GM21619 (cell line): ENCODE measurements around the gene ZNF772.
"Not testable (repeated sequence)": the region's sequence is repeated elsewhere in the genome, so short reads cannot be mapped to it uniquely, and the experiment has no call there.

Source experiments
- ATAC-seq: cut with Tn5 transposase; IDR thresholded peaks from one replicate; pipeline ENCODE4 v1.9.1; 2021; ENCODE audit not compliant: unreplicated experiment

Gene ZNF772

DNA sequence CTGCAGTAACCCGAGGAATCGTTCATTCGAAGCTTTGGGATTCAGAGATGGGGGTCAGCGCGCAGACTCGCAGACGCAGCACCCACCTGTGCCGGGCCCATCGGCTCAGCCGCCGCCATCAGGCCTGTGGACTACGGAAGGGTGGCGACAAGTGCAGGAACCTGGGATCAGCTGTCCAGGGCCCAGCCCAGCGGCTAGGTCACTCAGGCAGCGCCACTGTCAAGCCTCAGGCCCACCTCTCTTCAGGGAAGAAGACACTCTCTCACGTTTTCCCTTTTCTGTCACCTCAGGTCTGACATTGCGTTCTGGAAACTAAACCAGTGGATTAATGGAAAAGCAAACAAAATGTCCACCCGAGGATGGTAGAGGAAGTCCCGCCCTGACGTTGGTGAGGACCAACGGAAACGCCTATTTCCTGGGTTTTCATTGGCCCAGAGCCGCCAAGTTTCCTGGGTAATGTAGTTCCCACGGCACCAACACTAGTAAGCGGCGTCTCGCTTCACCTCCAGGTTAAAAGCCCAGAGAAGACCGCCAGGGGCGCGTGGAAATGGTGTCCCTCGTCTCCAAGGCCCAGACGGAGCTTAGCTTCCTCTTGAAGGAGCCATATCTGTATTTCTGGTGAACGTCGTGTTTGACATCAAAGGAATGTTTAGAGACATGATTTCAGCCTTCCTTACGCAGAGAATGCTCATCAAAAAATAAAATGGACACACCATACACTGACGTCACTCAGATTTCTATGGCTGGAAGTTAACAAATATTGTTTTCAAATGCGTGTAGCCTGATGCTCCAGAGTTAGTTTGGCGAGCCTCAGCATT lies at the start of gene ZNF772:
Gene ZNF772 (minus strand): TSS at position 376 of the 818 bp plus-strand sequence. CDS start 257 bp downstream, at position 119.
- ATAC-seq = peak; percentile 98

DNA sequence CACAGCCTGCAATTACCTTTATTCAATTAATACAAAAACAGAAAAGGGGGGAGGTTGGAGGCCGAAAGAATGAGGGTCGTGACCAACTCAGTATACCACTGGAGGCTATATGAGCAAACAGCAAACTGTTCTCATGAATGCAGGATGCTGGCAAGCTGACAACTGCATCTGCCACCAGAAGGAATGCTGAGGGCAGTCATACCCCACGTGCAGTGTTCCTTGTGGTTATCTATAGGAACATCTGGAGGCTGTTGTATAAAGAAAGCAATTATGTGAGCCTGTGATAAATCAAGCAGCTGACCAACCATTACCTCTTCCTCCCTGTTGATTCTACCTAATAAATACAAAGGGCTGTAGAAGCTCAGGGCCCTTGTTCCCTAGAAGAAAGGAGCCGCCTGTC lies 40.7 kb upstream of the ZNF772 start:
- ATAC-seq = not testable (repeated sequence)

- ATAC-seq = no peak
Measured at GRCh38 chr19:57515255-57515654, 37.9 kb upstream of the ZNF772 start.

DNA sequence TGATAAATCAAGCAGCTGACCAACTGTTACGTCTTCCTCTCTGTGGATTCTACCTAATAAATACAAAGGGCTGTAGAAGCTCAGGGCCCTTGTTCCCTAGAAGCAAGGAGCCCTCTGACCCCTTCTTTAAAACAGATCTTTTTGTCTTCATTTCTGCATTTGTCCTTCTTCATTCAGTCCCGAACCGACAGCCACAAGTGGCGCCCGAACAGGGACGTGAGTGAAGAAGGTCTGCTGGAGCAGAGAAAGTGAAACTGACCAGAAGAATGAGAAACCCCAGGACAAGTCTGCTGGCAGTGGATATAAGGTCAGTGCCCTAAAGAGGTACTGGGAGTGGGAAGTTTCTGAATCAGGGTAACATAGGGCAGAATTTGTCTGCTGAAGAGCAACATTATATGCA lies 35.5 kb upstream of the ZNF772 start:
- no peak for ATAC-seq

- no peak for ATAC-seq
Measured at GRCh38 chr19:57511484-57511883, 34.1 kb upstream of the ZNF772 start.

DNA sequence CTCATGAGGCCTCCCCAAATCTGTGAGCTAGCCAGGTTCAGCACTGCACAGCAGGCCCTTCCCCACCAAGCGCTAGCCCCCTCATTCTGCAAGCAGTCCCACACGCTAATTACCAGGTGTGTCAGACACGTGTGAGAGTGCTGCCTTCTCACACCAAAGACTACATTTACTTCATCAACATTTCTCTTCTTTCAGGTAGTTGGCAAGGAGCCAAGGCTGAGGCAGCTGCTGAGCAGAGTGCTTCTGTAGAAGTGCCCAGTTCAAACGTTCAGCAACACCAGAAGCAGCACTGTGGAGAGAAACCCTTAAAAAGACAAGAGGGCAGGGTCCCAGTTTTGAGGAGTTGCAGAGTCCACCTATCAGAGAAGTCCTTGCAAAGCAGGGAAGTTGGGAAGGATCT lies 28.8 kb upstream of the ZNF772 start:
- ATAC-seq = no peak

DNA sequence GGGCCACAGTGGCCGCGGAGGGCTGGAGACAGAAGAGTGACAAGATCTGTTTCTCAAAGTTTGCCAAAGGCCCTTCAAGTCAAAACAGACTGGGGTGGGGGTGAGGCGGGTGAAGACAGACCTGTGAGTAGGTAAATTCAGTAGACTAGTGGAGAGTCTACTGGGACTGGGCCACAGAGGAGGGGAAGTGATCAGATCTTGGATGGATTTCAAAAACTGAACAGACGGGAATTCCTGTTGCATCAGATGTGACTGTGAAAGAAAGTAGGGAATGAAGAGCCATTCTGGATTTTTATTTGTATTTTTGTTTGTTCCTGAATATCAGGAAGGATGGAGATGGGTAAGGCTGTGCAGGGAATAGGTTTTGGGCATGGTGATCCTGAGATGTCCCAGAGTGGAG lies 23.0 kb upstream of the ZNF772 start:
- not testable (repeated sequence) for ATAC-seq

DNA sequence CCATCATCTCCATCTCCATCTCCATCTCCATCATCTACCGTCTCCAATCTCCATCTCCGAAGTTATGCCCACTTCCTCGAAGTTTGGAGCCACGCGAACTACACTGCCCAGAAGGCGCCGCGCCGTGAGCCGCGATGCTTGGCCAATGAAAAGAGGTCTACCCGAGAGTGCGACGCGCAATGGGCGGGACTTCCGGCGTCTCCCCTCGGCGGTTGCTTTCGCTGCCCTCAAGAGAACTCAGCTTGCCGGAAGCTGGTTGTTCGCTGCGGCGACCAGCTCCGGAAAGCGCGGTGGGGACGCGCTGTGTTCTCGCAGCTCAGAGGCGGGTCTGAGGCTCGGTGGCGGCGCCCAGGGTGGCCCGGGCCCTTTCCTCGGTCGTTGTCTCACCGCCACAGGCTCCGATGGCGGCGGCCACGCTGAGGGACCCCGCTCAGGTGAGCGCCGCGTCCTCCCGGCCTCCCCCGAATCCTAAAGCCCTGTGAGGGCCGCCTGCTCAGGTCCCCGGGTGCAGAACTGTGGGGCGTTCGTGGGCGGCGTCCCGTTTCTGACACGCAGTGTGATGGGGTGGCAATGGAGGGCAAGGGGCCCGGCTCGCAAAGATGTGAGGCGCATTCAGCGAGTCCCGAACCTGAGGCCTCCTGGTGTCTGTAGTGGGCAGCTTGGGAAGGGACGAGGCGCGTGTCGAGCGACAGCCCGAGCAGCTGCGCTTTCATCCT lies 22.5 kb upstream of the ZNF772 start, which contains the start of gene ZNF773:
Gene ZNF773 (plus strand): TSS at position 259 of the 716 bp plus-strand sequence. CDS start 143 bp downstream, at position 402.
- peak; percentile 97 for ATAC-seq

DNA sequence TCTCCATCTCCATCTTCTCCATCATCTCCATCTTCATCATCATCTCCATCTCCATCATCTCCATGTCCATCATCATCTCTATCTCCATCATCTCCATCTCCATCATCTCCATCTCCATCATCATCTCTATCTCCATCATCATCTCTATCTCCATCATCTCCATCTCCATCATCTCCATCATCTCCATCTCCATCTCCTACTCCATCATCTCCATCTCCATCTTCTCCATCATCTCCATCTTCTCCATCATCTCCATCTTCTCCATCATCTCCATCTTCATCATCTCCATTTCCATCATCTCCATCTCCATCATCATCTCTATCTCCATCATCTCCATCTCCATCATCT lies 21.9 kb upstream of the ZNF772 start:
- ATAC-seq = not testable (repeated sequence)

DNA sequence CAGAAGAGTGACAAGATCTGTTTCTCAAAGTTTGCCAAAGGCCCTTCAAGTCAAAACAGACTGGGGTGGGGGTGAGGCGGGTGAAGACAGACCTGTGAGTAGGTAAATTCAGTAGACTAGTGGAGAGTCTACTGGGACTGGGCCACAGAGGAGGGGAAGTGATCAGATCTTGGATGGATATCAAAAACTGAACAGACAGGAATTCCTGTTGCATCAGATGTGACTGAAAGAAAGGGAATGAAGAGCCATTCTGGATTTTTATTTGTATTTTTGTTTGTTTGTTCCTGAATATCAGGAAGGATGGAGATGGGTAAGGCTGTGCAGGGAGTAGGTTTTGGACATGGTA lies 10.9 kb upstream of the ZNF772 start:
- ATAC-seq = not testable (repeated sequence)

GRCh38 chr19:57487477-57488298 lies 10.3 kb upstream of the ZNF772 start, which contains the start of gene ZNF419:
TSS of gene ZNF419 (plus strand) at chr19:57487750. CDS start at chr19:57487951, 201 bp downstream.
- ATAC-seq = peak; percentile 96

- ATAC-seq = no peak
Measured at GRCh38 chr19:57473646-57474045, 3.7 kb downstream of the ZNF772 start.

DNA sequence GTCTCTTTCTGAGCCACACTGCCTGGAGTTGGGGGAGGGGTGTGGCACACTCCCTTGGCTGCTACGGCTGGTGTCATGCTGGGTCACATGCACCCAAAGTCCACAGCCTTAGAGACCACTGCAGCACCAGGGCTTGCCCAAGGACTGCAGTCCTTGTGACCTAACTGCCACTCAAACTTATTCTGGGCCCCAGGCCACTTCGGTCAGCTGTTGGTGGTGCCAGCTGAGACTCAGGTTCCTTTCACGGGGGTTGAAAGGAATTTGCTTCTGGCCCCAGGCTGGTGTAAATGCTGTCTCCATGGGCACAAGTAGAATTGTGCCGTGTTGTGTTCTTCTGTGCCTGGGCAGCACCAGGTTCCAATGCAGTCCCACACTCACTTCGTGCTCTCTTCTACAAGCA lies 10.9 kb downstream of the ZNF772 start:
- ATAC-seq = no peak

- no peak for ATAC-seq
Measured at GRCh38 chr19:57465680-57466381, 11.5 kb downstream of the ZNF772 start.

DNA sequence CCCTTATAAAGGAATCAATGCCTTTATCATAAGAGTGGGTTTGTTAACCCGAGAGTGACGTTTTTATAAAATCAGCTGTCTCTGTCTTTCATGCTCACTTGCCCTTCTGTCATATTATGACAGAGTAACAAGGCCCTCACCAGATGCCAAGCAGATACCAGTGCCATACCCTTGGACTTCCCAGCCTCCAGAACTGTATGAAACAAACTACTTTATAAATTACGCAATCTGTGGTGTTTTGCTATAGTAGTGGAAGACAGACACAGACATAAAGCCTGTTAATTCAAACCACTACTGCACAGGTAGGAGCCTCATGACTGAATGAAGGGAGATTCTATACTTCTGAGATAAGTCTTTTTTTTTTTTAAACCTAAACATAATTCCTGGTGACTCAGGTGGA lies 25.1 kb downstream of the ZNF772 start:
- ATAC-seq = no peak

DNA sequence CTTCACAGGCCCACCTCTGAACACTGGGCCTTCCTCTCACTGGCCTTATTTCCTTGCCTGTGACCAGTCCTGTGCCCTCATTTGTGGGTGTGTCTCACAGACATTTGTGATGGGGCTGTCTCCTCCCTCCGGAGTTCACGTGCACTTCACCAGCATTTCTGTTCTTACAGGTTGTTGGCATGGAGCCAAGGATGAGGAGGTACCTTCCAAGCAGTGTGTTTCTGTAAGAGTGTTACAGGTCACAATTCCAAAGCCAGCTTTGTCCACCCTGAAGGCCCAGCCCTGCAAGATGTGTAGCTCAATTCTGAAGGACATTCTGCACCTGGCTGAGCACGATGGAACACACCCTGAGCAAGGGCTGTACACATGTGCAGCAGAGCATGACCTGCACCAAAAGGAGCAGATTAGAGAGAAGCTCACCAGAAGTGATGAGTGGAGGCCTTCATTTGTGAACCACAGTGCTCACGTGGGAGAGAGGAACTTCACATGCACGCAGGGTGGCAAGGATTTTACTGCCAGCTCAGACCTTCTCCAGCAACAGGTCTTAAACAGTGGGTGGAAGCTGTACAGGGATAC lies 34.2 kb downstream of the ZNF772 start:
- ATAC-seq = no peak

DNA sequence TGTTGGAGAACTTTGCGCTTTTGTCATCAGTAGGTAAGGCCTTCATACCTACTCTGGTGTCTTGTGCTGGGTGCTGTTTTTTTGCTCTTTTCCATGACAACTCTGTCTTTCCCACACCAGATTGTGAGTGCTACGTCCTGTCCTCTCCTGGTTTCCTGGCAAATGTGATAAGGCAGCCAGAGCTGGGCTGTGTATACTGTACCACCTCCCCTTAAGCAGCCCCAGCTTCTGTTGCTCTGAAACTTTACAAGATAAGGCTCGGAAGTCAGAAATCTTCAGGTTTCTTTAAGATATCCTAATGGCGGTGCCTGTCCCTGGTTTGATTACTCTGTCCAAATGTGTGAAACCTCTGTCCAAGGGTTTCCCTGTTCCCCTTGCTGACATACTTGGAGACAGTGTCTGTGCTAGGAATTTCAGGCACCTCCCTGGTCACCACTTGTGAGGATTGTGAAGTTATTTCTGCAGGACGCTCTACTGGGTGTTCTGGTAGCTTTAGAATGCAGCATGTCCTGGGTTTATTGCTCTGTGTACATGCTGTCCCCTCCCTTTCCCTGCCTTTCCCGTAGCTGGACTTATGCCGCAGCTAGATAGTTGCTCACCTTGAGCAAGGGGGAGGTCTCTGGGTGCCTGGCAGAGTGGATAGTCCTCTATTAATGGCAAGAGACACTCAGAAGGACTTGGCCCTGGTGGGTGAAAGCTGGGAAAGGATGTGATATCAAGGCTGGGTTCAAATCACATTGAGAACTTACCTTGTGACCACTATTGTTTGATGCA lies 35.2 kb downstream of the ZNF772 start:
- ATAC-seq = no peak

GRCh38 chr19:57438925-57439324 lies 38.4 kb downstream of the ZNF772 start:
- no peak for ATAC-seq

DNA sequence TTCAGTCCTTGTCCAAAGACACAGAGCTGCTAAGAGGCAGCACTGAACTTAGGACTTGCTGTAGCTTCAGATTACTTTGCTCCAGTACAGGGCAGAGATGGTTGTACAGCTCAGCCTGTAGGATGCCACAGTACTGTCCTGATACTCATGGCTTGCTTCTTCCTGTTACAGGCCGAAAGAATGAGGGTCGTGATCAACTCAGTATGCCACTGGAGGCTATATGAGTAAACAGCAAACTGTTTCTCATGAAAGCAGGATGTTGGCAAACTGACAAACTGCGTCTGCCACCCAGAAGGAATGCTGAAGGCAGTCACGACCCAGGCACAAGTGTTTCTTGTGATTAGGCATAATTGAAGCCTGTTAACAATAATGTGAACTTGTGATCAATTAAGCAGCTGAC lies 39.4 kb downstream of the ZNF772 start:
- ATAC-seq = no peak

- ATAC-seq = no peak
Measured at GRCh38 chr19:57436417-57436816, 40.9 kb downstream of the ZNF772 start.
